SK-N-SH (cell line): ENCODE data around the gene PCDHB1.

Experiments
- EZH2phosphoT487 ChIP-seq: fragments of 200-600 bp; sonication (generic); IDR thresholded peaks from 2 replicates; pipeline ENCODE4 v1.6.1; 2017; ENCODE audit warnings: low read depth, mixed run types, mild to moderate bottlenecking, antibody characterized with exemption, moderate library complexity, borderline replicate concordance
- FOSL2 ChIP-seq: IDR thresholded peaks from 2 replicates; pipeline ENCODE4 v1.4.0; 2012; ENCODE audit warnings: low read depth, mild to moderate bottlenecking, moderate library complexity, borderline replicate concordance
- FOXM1 ChIP-seq: IDR thresholded peaks from 2 replicates; pipeline ENCODE4 v1.4.0; 2012; ENCODE audit warnings: low read depth, mild to moderate bottlenecking
- MXI1 ChIP-seq: IDR thresholded peaks from 2 replicates; pipeline ENCODE4 v1.6.1; 2012; ENCODE audit warnings: mild to moderate bottlenecking, low read depth, low read length, improper control_type of control experiment
- NRF1 ChIP-seq: IDR thresholded peaks from 2 replicates; pipeline ENCODE4 v1.6.1; 2012; ENCODE audit warnings: low read depth, mild to moderate bottlenecking, low read length
- POLR2AphosphoS5 ChIP-seq: IDR thresholded peaks from 2 replicates; pipeline ENCODE4 v1.6.1; 2012; ENCODE audit warnings: low read depth, low read length
- RAD21 ChIP-seq: IDR thresholded peaks from 2 replicates; pipeline ENCODE4 v1.6.1; 2012; ENCODE audit warnings: mild to moderate bottlenecking, low read length
- RXRA ChIP-seq: IDR thresholded peaks from 2 replicates; pipeline ENCODE4 v1.4.0; 2012; ENCODE audit warnings: low read depth, mild to moderate bottlenecking, borderline replicate concordance
- TF ChIP-seq, protein P1 (sequence below): fragments of 200-600 bp; sonication (generic); IDR thresholded peaks from 2 replicates; pipeline ENCODE4 v1.6.1; 2017; ENCODE audit warnings: antibody characterized with exemption, mild to moderate bottlenecking, moderate library complexity

DNA sequence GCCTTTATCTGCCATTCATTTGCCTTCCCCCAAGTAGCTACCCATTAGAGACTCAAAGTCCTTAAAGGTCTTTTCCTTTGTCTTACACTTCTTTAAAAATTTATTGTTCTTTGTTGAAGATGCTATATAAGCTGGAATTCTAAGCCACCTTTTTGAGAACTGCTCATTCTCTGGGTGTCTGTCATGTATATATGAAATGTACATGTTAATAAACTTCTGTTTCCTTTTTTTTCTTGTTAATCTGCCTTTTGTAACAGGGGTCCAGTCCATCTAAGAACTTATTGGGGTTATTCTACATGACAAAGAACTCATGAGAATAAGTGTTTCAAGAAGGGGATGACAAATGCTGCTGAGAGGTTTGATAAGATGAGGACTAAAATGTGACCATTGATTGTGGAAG is 43.4 kb upstream of the PCDHB1 start:
- TF ChIP-seq, protein P1, sequence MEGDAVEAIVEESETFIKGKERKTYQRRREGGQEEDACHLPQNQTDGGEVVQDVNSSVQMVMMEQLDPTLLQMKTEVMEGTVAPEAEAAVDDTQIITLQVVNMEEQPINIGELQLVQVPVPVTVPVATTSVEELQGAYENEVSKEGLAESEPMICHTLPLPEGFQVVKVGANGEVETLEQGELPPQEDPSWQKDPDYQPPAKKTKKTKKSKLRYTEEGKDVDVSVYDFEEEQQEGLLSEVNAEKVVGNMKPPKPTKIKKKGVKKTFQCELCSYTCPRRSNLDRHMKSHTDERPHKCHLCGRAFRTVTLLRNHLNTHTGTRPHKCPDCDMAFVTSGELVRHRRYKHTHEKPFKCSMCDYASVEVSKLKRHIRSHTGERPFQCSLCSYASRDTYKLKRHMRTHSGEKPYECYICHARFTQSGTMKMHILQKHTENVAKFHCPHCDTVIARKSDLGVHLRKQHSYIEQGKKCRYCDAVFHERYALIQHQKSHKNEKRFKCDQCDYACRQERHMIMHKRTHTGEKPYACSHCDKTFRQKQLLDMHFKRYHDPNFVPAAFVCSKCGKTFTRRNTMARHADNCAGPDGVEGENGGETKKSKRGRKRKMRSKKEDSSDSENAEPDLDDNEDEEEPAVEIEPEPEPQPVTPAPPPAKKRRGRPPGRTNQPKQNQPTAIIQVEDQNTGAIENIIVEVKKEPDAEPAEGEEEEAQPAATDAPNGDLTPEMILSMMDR = no peak
- no peak for TF ChIP-seq MXI1
- no peak for TF ChIP-seq POLR2AphosphoS5
- TF ChIP-seq RXRA = no peak
- TF ChIP-seq FOXM1 = no peak
- no peak for TF ChIP-seq EZH2phosphoT487
- no peak for TF ChIP-seq RAD21
- no peak for TF ChIP-seq NRF1
- TF ChIP-seq FOSL2 = no peak
